Panc1 (cell line): ENCODE results near the gene NANS. TPM values are rescaled to one million over a fixed set of nuclear protein-coding genes. Genes with fewer than 3 reads are reported as not detected.

ENCODE experiments used
- ATAC-seq: fragments of 200-7000 bp; cut with Tn5 transposase; 2 replicates; pipeline ENCODE4 v1.9.1; 2020; ENCODE audit warnings: mild to moderate bottlenecking, moderate library complexity
- BruUV-seq: library from RNA; stranded (reverse); fragments of 400-500 nt; replicated peaks from 2 replicates; lab custom pipeline; 2021; lab: Mats Ljungman, UMichigan
- CTCF ChIA-PET: fragments of 300-600 bp; sonication (Branson Sonifier 250); formaldehyde crosslinking; loops from one replicate; lab custom pipeline; 2022; ENCODE audit warnings: antibody characterized with exemption; lab: Charles Lee
- POLR2A ChIA-PET: fragments of 300-600 bp; sonication (Branson Sonifier 250); formaldehyde crosslinking; loops from one replicate; lab custom pipeline; 2022; ENCODE audit warnings: antibody characterized with exemption; lab: Charles Lee
- DNase-seq: peaks from one replicate; pipeline ENCODE4 v3.0.0-alpha.2; 2010; ENCODE audit warnings: low read depth, low spot score
- H3K27ac ChIP-seq: 2 replicates; pipeline ENCODE4 v1.5.1; 2011; ENCODE audit warnings: mild to moderate bottlenecking, low read length, inconsistent platforms
- H3K27me3 ChIP-seq: fragments of 200-500 bp; sonication (Bioruptor generic); 2 replicates; pipeline ENCODE4 v1.6.0; 2014; ENCODE audit warnings: low read length, inconsistent platforms; ENCODE audit not compliant: control insufficient read depth, insufficient read depth
- H3K36me3 ChIP-seq: fragments of 200-500 bp; sonication (Bioruptor generic); 2 replicates; pipeline ENCODE4 v1.5.1; 2014; ENCODE audit warnings: inconsistent platforms, mild to moderate bottlenecking, low read length, moderate library complexity; ENCODE audit not compliant: control insufficient read depth, insufficient read depth
- H3K4me1 ChIP-seq: 2 replicates; pipeline ENCODE4 v1.5.1; 2011; ENCODE audit warnings: inconsistent platforms, mild to moderate bottlenecking, low read length, moderate library complexity; ENCODE audit not compliant: control insufficient read depth, insufficient read depth
- H3K4me3 ChIP-seq, 2 experiments: 2 replicates each; pipeline ENCODE4 v1.5.1; 2011 to 2012; ENCODE audit warnings: low read depth in 2 of 2, low read length in 2 of 2, mild to moderate bottlenecking in 2 of 2, inconsistent platforms in 1 of 2, moderate library complexity in 1 of 2
- H3K9me3 ChIP-seq: fragments of 200-500 bp; sonication (Bioruptor generic); 2 replicates; pipeline ENCODE4 v1.5.1; 2014; ENCODE audit warnings: low read depth, mild to moderate bottlenecking, inconsistent platforms, low read length, moderate library complexity; ENCODE audit not compliant: control insufficient read depth, insufficient read depth
- POLR2AphosphoS5 ChIP-seq: IDR thresholded peaks from 2 replicates; pipeline ENCODE4 v1.6.1; 2012; ENCODE audit warnings: mild to moderate bottlenecking, low read depth, low read length, moderate library complexity
- SIN3A ChIP-seq: IDR thresholded peaks from 2 replicates; pipeline ENCODE4 v1.6.1; 2012; ENCODE audit warnings: low read depth, mild to moderate bottlenecking, low read length, moderate library complexity, borderline replicate concordance; ENCODE audit not compliant: insufficient read depth
- TCF7L2 ChIP-seq: IDR thresholded peaks from 2 replicates; pipeline ENCODE4 v1.6.1; 2011; ENCODE audit warnings: mild to moderate bottlenecking, low read depth, low read length, inconsistent platforms
- in situ Hi-C: cut with HindIII; loops from 2 replicates; pipeline ENCODE4 v1.10.0; 2016; ENCODE audit warnings: low sequenced_read_pairs, low pct_unique_long_range_greater_than_20kb
- intact Hi-C: fragments of 100-400 bp; cut with micrococcal nuclease; formaldehyde crosslinking; loops from one replicate; pipeline ENCODE4 v1.10.0; 2022; ENCODE audit not compliant: unreplicated experiment
- total RNA-seq: library from RNA; stranded (reverse); gene quantifications from one replicate; pipeline ENCODE4 v1.2.1, GENCODE V29; 2021; ENCODE audit not compliant: unreplicated experiment
- TF ChIP-seq, protein P1 (sequence below): fragments of 450-650 bp; IDR thresholded peaks from 2 replicates; pipeline ENCODE4 v1.5.1; 2017; ENCODE audit warnings: mild to moderate bottlenecking
- TF ChIP-seq, protein P2 (sequence below), 2 experiments: IDR thresholded peaks; 2 replicates each; pipeline ENCODE4 v1.6.1; 2011 to 2012; ENCODE audit warnings: low read depth in 2 of 2, control low read depth in 1 of 2, low read length in 1 of 2, mild to moderate bottlenecking in 1 of 2, moderate library complexity in 1 of 2; ENCODE audit not compliant: insufficient read depth in 1 of 2

NANS gene
- total RNA-seq, 1 experiment from 2014 or later: 41.0 TPM

DNA sequence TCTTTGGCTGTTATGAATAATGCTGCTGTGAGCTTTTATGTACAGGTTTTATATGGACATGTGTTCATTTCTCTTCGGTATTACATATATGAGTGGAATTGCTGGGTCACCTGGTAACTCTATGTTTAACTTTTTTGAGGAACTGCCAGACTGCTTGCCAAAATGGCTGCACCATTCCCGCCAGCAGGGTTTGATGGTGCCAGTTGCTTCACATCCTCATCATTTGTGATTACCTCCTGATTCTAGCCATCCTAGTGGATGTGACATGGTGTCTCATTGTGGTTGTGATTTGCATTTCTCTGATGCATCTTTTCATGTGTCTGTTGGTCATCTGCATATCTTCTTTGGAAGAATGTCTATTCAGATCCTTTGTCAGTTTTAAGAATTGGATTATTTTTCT lies 10.7 kb downstream of the NANS start:
- no peak for TF ChIP-seq POLR2AphosphoS5
- no peak for TF ChIP-seq SIN3A
- no peak for TF ChIP-seq TCF7L2
- TF ChIP-seq, protein P1, sequence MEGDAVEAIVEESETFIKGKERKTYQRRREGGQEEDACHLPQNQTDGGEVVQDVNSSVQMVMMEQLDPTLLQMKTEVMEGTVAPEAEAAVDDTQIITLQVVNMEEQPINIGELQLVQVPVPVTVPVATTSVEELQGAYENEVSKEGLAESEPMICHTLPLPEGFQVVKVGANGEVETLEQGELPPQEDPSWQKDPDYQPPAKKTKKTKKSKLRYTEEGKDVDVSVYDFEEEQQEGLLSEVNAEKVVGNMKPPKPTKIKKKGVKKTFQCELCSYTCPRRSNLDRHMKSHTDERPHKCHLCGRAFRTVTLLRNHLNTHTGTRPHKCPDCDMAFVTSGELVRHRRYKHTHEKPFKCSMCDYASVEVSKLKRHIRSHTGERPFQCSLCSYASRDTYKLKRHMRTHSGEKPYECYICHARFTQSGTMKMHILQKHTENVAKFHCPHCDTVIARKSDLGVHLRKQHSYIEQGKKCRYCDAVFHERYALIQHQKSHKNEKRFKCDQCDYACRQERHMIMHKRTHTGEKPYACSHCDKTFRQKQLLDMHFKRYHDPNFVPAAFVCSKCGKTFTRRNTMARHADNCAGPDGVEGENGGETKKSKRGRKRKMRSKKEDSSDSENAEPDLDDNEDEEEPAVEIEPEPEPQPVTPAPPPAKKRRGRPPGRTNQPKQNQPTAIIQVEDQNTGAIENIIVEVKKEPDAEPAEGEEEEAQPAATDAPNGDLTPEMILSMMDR: no peak
- TF ChIP-seq, protein P2, sequence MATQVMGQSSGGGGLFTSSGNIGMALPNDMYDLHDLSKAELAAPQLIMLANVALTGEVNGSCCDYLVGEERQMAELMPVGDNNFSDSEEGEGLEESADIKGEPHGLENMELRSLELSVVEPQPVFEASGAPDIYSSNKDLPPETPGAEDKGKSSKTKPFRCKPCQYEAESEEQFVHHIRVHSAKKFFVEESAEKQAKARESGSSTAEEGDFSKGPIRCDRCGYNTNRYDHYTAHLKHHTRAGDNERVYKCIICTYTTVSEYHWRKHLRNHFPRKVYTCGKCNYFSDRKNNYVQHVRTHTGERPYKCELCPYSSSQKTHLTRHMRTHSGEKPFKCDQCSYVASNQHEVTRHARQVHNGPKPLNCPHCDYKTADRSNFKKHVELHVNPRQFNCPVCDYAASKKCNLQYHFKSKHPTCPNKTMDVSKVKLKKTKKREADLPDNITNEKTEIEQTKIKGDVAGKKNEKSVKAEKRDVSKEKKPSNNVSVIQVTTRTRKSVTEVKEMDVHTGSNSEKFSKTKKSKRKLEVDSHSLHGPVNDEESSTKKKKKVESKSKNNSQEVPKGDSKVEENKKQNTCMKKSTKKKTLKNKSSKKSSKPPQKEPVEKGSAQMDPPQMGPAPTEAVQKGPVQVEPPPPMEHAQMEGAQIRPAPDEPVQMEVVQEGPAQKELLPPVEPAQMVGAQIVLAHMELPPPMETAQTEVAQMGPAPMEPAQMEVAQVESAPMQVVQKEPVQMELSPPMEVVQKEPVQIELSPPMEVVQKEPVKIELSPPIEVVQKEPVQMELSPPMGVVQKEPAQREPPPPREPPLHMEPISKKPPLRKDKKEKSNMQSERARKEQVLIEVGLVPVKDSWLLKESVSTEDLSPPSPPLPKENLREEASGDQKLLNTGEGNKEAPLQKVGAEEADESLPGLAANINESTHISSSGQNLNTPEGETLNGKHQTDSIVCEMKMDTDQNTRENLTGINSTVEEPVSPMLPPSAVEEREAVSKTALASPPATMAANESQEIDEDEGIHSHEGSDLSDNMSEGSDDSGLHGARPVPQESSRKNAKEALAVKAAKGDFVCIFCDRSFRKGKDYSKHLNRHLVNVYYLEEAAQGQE (IDR thresholded peaks at IDR 0.05; ENCODE audit: insufficient read depth in 1 of 2, low read depth in 2 of 2, low read length in 1 of 2): no peak
- Histone ChIP-seq H3K27ac (no peak overlapping the region), H3K4me1 (no peaks in the 10 kb centered on the region), H3K4me3 (no peak overlapping the region), H3K36me3 (no peaks in the 10 kb centered on the region; the same call in 1 of the 2 replicates), H3K9me3 (no peaks in the 10 kb centered on the region), H3K27me3 (no peaks in the 10 kb centered on the region)
- ATAC-seq (no peak), DNase-seq (no peak)
- ChIA-PET POLR2A (no interaction called here), CTCF (no interaction called here)
- BruUV-seq: no TSS peak
- intact Hi-C loops: no loop called here
- in situ Hi-C loops: no loop called here

DNA sequence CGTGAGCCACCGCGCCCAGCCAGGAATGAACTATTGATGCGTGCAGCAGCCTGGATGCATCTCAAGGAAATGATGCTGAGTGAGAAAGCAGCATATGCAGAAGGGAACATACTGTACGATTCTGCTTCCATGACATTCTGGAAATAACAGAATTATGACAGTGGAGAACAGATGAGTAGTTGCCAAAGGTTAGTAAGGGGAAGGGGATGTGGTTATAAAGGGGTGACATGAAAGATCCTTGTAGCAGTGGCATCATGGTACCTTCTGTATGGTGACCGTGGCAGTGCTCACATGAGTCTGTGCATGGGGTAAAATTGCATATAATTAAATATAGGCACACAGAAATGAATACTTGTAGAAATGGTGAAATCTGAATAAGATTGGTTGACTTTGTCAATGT lies 13.0 kb downstream of the NANS start:
- H3K4me1 ChIP-seq: no peaks in the 10 kb centered on the region
- H3K27me3 ChIP-seq: no peaks in the 10 kb centered on the region
- DNase-seq: no peak
- POLR2A ChIA-PET: no interaction called here
- no peak overlapping the region for H3K27ac ChIP-seq
- in situ Hi-C loops (no loop called here), intact Hi-C loops (no loop called here)
- H3K36me3 ChIP-seq: no peaks in the 10 kb centered on the region; the same call in 1 of the 2 replicates
- no peak overlapping the region for H3K4me3 ChIP-seq
- no TSS peak for BruUV-seq
- no peak for ATAC-seq
- TF ChIP-seq TCF7L2 (no peak), POLR2AphosphoS5 (no peak), SIN3A (no peak)
- TF ChIP-seq, protein P1: no peak
- TF ChIP-seq, protein P2 (IDR thresholded peaks at IDR 0.05; ENCODE audit: insufficient read depth in 1 of 2, low read depth in 2 of 2, low read length in 1 of 2): no peak
- no peaks in the 10 kb centered on the region for H3K9me3 ChIP-seq
- CTCF ChIA-PET: no interaction called here
